Measurements from ENCODE around the gene SESN3.

The SESN3 gene

DNA sequence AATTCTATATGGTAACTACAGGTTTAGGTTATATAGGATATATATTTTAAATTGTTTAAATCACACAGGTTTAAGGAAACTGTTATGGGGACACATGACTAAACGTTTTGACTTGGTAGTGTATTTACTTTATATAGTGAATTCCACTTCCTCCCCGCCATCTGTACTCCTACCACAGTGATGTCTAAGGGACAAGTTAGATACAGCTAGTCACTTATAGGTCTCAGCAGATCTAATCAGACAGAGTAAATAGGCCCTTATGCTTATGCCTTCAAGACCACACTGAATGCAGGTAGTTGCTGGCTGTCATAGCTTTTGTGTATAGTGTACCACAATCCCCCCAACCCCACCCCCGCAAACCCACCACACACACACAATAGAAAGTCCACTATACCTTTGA lies 8.2 kb downstream of the SESN3 start:
- no peak for TF ChIP-seq EP300 (IDR thresholded peaks at IDR 0.05; ENCODE audit: borderline replicate concordance)
- TF ChIP-seq YY1 (IDR thresholded peaks at IDR 0.05; ENCODE audit: low read depth): no peak
- TF ChIP-seq TEAD4 (IDR thresholded peaks at IDR 0.05): no peak
- TF ChIP-seq NFIC (IDR thresholded peaks at IDR 0.05): no peak
- TF ChIP-seq FOXM1 (IDR thresholded peaks at IDR 0.05; ENCODE audit: borderline replicate concordance, low read depth): no peak
- no peak for TF ChIP-seq CREB1 (IDR thresholded peaks at IDR 0.05; ENCODE audit: low read depth)
- TF ChIP-seq RAD21 (IDR thresholded peaks at IDR 0.05; ENCODE audit: low read depth): no peak
- TF ChIP-seq, protein P1, sequence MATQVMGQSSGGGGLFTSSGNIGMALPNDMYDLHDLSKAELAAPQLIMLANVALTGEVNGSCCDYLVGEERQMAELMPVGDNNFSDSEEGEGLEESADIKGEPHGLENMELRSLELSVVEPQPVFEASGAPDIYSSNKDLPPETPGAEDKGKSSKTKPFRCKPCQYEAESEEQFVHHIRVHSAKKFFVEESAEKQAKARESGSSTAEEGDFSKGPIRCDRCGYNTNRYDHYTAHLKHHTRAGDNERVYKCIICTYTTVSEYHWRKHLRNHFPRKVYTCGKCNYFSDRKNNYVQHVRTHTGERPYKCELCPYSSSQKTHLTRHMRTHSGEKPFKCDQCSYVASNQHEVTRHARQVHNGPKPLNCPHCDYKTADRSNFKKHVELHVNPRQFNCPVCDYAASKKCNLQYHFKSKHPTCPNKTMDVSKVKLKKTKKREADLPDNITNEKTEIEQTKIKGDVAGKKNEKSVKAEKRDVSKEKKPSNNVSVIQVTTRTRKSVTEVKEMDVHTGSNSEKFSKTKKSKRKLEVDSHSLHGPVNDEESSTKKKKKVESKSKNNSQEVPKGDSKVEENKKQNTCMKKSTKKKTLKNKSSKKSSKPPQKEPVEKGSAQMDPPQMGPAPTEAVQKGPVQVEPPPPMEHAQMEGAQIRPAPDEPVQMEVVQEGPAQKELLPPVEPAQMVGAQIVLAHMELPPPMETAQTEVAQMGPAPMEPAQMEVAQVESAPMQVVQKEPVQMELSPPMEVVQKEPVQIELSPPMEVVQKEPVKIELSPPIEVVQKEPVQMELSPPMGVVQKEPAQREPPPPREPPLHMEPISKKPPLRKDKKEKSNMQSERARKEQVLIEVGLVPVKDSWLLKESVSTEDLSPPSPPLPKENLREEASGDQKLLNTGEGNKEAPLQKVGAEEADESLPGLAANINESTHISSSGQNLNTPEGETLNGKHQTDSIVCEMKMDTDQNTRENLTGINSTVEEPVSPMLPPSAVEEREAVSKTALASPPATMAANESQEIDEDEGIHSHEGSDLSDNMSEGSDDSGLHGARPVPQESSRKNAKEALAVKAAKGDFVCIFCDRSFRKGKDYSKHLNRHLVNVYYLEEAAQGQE (IDR thresholded peaks at IDR 0.05; ENCODE audit: low read depth): no peak
- no peak for TF ChIP-seq TAF1 (IDR thresholded peaks at IDR 0.05; ENCODE audit: low read depth)
- TF ChIP-seq, protein P2, sequence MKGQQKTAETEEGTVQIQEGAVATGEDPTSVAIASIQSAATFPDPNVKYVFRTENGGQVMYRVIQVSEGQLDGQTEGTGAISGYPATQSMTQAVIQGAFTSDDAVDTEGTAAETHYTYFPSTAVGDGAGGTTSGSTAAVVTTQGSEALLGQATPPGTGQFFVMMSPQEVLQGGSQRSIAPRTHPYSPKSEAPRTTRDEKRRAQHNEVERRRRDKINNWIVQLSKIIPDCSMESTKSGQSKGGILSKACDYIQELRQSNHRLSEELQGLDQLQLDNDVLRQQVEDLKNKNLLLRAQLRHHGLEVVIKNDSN (IDR thresholded peaks at IDR 0.05): no peak
- TF ChIP-seq ZBTB7A (IDR thresholded peaks at IDR 0.05; ENCODE audit: low read depth): no peak
- TF ChIP-seq TCF12 (IDR thresholded peaks at IDR 0.05; ENCODE audit: low read depth): no peak
- TF ChIP-seq, protein P3, sequence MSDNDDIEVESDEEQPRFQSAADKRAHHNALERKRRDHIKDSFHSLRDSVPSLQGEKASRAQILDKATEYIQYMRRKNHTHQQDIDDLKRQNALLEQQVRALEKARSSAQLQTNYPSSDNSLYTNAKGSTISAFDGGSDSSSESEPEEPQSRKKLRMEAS (IDR thresholded peaks at IDR 0.05): no peak
- TF ChIP-seq EGR1 (IDR thresholded peaks at IDR 0.05): no peak
- TF ChIP-seq CEBPB (IDR thresholded peaks at IDR 0.05): no peak

DNA sequence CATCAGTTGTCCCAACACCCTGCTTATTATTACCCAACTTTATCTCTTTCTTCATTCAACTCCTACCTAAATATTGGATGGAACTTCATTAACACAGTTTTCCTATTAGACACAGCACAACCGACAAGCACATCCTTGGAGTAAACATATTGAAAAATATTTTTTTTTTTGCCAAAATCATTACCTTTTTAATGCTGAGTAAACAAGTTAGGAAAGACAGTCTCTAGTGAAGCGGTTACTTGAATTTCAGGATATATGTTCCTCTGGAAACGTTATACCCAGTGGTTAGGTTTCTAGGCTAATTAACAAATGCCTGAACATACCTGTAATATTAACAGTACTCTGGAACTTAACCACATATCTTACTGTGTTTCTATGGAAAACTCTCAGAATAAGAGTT lies 11.4 kb downstream of the SESN3 start:
- TF ChIP-seq ZBTB7A (IDR thresholded peaks at IDR 0.05; ENCODE audit: low read depth): no peak
- TF ChIP-seq EGR1 (IDR thresholded peaks at IDR 0.05): no peak
- no peak for TF ChIP-seq EP300 (IDR thresholded peaks at IDR 0.05; ENCODE audit: borderline replicate concordance)
- TF ChIP-seq YY1 (IDR thresholded peaks at IDR 0.05; ENCODE audit: low read depth): no peak
- TF ChIP-seq TAF1 (IDR thresholded peaks at IDR 0.05; ENCODE audit: low read depth): no peak
- TF ChIP-seq FOXM1 (IDR thresholded peaks at IDR 0.05; ENCODE audit: borderline replicate concordance, low read depth): no peak
- no peak for TF ChIP-seq CREB1 (IDR thresholded peaks at IDR 0.05; ENCODE audit: low read depth)
- TF ChIP-seq TEAD4 (IDR thresholded peaks at IDR 0.05): no peak
- TF ChIP-seq, protein P2 (IDR thresholded peaks at IDR 0.05): no peak
- TF ChIP-seq TCF12 (IDR thresholded peaks at IDR 0.05; ENCODE audit: low read depth): no peak
- no peak for TF ChIP-seq RAD21 (IDR thresholded peaks at IDR 0.05; ENCODE audit: low read depth)
- no peak for TF ChIP-seq NFIC (IDR thresholded peaks at IDR 0.05)
- no peak for TF ChIP-seq CEBPB (IDR thresholded peaks at IDR 0.05)
- TF ChIP-seq, protein P3 (IDR thresholded peaks at IDR 0.05): no peak
- TF ChIP-seq, protein P1 (IDR thresholded peaks at IDR 0.05; ENCODE audit: low read depth): no peak

DNA sequence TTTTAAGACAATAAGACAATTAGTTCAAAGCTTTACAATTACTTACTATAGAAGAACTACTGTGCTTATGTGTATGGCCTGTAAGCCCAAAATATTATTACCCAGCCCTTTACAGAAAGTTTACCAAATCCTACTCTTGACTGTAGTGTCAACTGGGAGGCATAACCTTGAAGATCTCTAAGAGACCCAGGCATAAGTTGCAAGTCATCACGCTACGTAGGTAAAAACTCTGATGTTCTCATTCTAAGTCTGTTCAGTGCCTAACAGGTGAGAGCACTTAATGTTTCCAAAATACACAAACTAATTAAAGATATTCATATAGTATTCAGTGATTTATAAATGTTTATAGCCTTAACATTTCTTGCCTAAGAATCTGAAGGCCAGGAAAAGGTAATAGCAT lies 12.9 kb downstream of the SESN3 start:
- TF ChIP-seq, protein P1 (IDR thresholded peaks at IDR 0.05; ENCODE audit: low read depth): no peak
- no peak for TF ChIP-seq EP300 (IDR thresholded peaks at IDR 0.05; ENCODE audit: borderline replicate concordance)
- TF ChIP-seq ZBTB7A (IDR thresholded peaks at IDR 0.05; ENCODE audit: low read depth): no peak
- TF ChIP-seq TEAD4 (IDR thresholded peaks at IDR 0.05): no peak
- TF ChIP-seq EGR1 (IDR thresholded peaks at IDR 0.05): no peak
- TF ChIP-seq TCF12 (IDR thresholded peaks at IDR 0.05; ENCODE audit: low read depth): no peak
- no peak for TF ChIP-seq FOXM1 (IDR thresholded peaks at IDR 0.05; ENCODE audit: borderline replicate concordance, low read depth)
- no peak for TF ChIP-seq TAF1 (IDR thresholded peaks at IDR 0.05; ENCODE audit: low read depth)
- no peak for TF ChIP-seq RAD21 (IDR thresholded peaks at IDR 0.05; ENCODE audit: low read depth)
- no peak for TF ChIP-seq NFIC (IDR thresholded peaks at IDR 0.05)
- TF ChIP-seq, protein P3 (IDR thresholded peaks at IDR 0.05): no peak
- no peak for TF ChIP-seq YY1 (IDR thresholded peaks at IDR 0.05; ENCODE audit: low read depth)

DNA sequence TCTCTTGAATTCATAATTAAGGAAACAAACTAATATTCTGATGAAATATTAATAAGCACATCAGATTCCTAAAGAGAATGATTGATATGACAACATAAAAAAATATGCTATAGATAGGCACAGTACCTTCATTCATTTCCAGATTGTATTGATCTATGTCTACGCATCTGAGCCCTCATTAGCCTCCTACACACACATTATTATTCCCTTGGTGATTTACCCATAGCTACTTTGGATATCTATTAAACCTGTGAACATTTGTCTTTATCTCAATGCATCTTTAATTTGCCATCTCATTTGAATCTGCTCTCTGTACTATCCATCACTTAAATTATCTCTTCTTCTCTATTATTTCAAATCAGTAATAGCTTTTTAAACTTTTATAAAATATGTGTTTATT lies 18.4 kb downstream of the SESN3 start:
- TF ChIP-seq NFIC (IDR thresholded peaks at IDR 0.05): no peak
- no peak for TF ChIP-seq ZBTB7A (IDR thresholded peaks at IDR 0.05; ENCODE audit: low read depth)
- TF ChIP-seq RAD21 (IDR thresholded peaks at IDR 0.05; ENCODE audit: low read depth): no peak
- no peak for TF ChIP-seq YY1 (IDR thresholded peaks at IDR 0.05; ENCODE audit: low read depth)
- no peak for TF ChIP-seq TCF12 (IDR thresholded peaks at IDR 0.05; ENCODE audit: low read depth)
- no peak for TF ChIP-seq EP300 (IDR thresholded peaks at IDR 0.05; ENCODE audit: borderline replicate concordance)
- TF ChIP-seq, protein P2 (IDR thresholded peaks at IDR 0.05): no peak

All from Ishikawa (cell line).